GDM1 (cell line): ENCODE results near the gene MACROD2.

Experiments used
- DNase-seq: peaks from one replicate; lab custom pipeline; 2025; lab: John Stamatoyannopoulos, UW

The MACROD2 gene

GRCh38 chr20:15863735-15864134, 1868.4 kb downstream of the MACROD2 start:
- DNase-seq, result no peak

GRCh38 chr20:15865553-15865952, 1870.2 kb downstream of the MACROD2 start:
- no peak for DNase-seq

- DNase-seq, result no peak
Measured at GRCh38 chr20:15866916-15867730, 1871.8 kb downstream of the MACROD2 start.

DNA sequence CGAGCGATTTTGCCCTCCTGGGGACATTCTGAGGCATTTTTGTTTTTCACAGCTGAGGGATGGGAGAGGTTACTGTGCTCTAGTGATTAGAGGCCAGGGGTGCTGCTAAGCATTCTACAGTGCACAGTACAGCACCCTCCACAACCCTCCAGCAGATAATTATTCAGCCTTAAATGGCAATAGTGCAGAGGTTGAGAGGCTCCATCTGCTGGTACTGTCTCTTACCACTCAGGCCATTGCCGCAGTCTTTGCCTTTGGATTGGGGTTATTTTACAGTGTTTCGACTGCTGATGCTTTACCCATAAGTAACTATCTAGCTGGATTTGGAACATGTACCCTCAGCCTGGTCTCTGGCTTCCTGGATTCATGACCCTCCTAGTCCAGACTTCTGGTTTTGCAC, 1872.6 kb downstream of the MACROD2 start:
- no peak for DNase-seq

GRCh38 chr20:15875446-15875845, 1880.1 kb downstream of the MACROD2 start:
- DNase-seq, result no peak

- DNase-seq, result no peak
Measured at GRCh38 chr20:15882553-15882952, 1887.2 kb downstream of the MACROD2 start.

DNA sequence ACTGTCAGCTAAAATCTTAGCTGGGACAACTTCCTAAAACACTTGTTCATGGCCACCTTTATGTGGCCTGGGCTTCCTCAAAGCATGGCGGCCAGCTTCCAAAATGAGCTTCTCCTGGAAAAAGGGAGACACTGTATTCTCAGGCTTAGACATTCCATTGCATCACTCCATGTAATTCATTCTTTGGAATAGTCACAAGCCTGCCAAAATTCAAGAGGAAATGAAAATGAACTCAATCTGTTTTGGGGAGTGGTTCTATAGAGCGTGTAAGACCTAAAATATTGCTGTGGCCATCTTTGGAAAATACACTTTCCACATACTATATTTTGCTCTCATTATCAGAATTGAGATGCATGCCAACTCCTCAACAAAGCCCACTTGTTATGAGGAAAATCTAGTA, 1890.9 kb downstream of the MACROD2 start:
- no peak for DNase-seq

DNA sequence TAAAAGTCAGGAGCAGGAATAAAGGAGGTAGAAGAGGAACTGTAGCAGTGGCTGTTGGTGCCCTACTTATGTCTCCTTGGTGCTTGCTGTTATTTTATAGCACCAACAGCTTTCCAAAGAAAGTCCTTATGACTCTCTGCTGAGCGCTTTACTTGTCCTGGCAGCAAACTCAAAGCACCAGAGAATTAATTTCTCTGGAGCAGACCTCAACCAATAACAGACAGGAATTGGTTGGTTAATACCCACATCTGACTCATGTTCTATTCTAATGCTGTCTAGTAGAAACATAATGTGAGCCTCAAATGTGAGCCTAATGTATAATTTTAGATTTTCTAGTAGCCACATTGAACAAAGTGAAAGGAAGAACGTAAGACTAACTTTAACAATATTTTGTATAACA, 1892.1 kb downstream of the MACROD2 start:
- DNase-seq, result no peak

GRCh38 chr20:15889061-15889460, 1893.7 kb downstream of the MACROD2 start:
- DNase-seq, result no peak

DNA sequence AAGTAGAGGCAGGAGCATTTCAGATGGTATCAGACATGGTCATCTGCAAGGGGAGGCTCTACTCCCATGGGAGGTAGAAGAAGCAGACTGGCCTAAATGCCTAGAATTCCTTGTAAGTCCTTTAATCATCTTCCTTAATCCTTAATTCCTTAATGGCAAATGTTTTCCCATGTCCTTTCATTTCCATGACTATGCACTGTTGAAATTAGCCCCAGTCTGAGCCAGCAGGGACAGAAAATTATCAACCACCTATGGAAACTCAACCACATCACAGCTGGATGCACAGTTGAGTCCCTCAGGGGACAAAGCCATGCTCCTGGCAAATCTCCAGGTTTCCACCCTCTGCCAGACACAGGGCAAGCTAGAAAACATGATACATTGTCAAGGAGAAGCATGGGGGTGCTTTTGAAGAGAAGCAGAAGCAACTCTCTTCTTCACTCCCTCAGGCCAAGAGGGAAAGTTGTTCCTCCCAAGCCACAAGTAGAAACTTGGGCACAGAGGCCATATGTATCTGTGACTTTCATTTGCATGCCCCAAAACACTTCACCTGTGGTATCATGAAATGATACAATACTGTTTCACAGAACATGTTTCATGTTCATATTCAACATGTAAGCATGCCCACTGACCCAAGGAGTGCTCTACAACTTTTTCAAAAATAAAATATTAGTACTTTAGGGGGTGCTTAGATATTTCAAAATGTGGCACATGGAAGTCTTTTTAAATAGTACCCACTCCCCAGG, 1894.4 kb downstream of the MACROD2 start:
- DNase-seq, result no peak

- DNase-seq, result no peak
Measured at GRCh38 chr20:15890407-15890982, 1895.2 kb downstream of the MACROD2 start.

DNA sequence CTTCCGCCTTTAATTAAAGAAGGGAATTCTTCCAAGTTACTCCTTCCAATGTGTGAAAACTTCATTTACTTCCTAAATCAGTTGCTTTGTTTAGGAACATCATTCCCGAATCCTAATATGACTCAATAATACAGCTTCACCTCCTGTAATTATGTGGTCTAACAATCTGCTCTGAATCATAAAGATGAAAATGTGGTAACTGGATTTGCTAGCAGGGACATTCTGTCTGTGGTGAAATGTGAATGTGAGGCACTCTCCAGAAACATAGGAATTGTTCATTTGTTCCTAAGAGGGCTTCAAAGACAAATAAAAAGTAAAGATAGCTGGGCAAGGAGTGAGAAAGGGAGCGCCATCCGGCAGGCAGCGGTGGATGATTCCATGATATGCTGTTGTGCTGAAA, 1899.8 kb downstream of the MACROD2 start:
- DNase-seq, result no peak

- DNase-seq, result no peak
Measured at GRCh38 chr20:15895560-15896084, 1900.3 kb downstream of the MACROD2 start.

DNA sequence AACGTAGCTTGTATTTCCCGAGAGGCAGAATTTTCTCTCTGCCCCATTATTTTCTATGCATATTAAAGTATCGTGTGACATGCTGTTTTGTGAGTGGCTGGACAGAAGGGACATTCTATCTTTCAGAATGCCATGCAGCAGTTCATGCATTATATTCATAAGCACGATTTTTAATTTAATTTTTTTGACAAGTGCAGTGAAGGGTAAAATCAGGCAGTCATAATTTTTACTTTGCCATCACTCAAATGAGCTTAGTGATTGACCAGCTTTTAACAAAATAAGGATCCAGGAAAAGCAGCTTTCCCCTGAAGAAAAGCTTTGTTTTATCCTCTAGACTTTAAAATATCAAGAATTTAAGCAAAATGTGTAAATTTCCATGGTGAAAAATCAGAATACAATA, 1904.7 kb downstream of the MACROD2 start:
- no peak for DNase-seq

- DNase-seq, result no peak
Measured at GRCh38 chr20:15900443-15900842, 1905.1 kb downstream of the MACROD2 start.

DNA sequence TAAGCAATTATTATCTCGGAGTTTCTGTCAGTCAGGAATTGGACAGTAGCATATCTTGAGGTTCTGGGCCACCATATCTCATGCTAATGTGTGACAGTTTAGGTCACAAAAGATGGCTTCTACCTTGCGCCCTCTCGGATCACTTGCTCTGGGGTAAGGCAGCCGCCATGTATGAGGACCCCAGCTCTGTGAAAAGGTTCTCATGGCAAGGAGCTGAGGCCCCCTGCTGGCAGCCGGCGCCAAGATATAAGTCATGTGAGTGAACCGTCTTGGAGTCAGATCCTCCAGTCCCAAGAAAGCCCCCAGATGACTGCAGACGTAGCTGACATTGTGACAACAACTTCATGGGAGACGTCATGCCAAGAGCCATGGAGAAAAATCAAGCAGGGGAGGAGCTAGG, 1907.2 kb downstream of the MACROD2 start:
- DNase-seq, result no peak

DNA sequence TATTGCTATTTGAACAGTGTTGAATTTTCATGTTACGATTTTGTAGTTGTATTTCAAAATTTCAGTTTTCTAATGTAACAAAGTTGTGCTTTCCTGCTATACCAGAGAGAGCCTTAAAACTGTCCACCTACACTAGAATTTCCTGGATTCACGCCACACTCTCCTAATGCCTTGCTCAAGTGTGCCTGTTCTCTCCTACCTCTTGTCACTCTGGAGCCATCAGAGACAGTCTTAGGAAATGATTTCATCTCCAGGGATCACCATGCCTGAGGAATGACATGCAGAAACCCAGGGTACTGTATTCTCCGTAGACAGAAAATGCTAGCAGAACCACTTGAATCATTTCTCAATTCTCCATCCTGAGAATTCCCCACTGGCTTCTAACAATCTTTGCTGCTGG, 1910.3 kb downstream of the MACROD2 start:
- DNase-seq, result no peak

DNA sequence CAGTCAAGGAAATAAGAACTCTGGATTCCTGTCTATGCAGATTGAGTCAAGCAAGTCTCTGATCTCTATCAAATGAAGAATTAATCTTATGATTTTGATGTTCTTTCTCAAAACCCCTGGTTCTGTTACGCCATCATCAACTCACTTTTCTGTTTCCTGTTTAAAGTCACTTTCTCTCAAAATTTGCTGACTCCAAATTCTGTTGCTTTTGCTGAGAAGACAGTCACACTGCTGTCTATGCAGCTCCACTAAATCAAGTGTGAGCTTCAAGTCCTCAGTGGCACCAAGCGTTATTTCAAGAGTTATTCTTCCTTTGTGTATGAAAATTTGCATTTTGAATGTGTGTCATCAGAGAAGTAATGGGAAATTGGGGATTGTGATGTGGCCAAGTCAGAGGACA, 1914.7 kb downstream of the MACROD2 start:
- DNase-seq, result no peak

DNA sequence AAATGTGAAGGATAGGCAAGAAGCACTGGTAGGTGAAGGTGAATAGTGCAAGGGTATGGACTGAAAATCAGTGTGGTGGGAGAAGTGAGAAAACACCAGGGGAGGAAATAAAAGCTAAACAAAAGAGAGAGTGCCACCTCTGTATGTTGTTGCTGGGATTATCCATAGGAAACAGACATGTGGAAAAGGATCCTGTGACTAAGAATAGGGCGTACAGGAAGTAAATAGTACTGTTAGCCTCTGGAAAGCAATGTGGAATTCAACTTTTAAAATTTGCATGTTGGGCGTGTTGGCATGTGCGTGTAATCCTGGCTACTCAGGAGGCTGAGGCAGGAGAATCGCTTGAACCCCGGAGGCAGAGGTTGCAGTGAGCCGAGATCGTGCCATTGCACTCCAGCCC, 1916.3 kb downstream of the MACROD2 start:
- DNase-seq, result no peak

DNA sequence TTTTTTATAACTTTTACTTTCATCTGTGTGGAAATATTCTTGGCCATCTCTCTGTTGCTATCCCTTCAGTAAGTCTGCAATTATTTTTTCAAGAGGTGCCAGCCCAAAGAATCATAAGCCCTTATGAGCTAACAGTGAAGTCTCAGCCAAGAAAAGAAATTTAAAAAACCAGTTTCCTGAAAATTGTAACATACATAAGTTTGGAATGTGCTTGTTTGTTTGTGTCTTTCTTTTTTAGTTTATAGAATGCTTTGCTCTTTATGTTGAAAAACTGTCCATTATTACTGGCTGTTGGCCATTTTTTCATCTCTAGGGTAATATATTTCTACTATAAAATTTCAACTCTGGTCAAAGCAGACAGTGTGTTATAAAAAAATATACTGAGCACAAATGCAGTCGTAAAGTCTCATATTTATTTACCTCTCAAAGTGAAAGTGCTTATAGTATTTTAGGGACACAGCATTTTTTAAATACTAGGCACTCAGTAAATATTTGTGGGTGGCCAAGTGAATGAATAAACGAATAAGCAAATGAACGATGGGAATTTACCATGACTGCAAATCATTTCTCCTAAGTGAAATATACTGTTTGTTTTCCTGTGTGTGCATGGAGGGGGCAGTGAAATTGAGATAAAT, 1918.2 kb downstream of the MACROD2 start:
- DNase-seq, result no peak

- DNase-seq, result no peak
Measured at GRCh38 chr20:15916623-15917022, 1921.3 kb downstream of the MACROD2 start.

- no peak for DNase-seq
Measured at GRCh38 chr20:15917283-15917682, 1922.0 kb downstream of the MACROD2 start.
